Activated gamma-delta T cell treated with Interleukin-2 at 50 U/mL for 16 hours (primary cell): ENCODE results near the gene PLEKHA6.

ENCODE experiments used
- DNase-seq: peaks from one replicate; pipeline ENCODE4 v3.0.0-alpha.2; 2020

PLEKHA6 gene

DNA sequence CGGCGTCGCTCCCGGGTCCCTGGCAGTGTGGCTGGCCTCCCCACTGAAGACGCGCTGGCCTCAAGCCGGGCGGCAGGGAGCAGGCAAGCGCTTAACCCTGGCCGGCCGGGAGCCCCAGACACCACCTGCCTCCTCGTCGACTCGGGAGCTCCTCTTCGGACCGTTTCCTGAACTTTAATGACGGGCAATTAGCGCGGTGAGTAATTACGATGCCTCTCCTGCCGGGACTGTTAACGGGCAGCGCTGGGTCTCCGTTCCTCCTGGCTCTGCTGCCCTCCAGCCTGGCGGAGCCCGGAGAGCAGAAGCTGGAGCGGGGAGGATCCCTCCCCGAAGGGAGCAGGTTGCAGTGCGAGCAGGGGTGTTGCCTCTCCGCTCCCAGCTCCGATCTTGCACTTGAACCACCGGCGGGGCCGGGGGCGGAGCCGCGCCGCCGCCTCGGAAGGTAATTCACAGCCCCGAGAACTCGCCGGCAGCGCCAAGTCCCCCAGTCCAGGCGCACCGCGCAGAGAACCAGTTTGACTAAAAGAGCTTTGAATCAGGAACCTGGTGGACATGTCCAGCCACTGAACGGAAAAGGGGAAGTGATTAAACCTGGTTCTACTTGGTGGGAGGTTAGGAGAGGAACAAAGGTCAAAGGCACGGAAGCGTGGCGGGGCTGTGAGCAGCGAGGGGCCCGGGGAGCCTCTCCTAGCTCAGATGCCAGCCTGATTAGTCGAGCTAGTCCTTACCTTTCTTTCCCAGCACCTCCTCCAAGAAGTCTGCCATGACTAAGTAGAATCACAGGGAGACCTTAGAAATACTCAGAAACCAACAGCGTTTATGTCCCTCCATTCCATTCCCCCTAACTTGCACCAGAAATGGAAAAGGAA, 18.3 kb upstream of the PLEKHA6 start:
- DNase-seq = peak; percentile 48

- no peak for DNase-seq
Observed at GRCh38 chr1:204376919-204377799, 17.4 kb upstream of the PLEKHA6 start.

- DNase-seq = no peak
Observed at GRCh38 chr1:204376465-204376864, 16.7 kb upstream of the PLEKHA6 start.

DNA sequence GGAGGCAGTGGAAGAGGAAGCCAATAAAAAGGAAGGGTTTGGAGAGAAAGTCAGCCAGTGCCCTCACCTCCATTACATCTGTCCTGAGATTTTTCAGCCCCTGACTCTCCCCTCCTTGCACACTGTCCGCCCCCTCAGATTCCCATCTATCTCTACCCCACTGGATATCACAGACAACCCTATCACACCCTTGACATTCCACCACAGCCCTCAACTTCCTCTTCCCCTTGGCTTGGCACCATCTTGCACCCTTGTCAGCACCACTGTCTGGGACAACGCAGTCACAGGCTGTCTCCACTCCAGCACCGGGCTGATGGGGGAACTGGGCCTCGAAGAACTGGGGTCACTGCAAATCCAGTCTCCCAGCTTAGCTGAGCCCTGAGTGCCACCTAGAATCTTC, 14.2 kb upstream of the PLEKHA6 start:
- no peak for DNase-seq

DNA sequence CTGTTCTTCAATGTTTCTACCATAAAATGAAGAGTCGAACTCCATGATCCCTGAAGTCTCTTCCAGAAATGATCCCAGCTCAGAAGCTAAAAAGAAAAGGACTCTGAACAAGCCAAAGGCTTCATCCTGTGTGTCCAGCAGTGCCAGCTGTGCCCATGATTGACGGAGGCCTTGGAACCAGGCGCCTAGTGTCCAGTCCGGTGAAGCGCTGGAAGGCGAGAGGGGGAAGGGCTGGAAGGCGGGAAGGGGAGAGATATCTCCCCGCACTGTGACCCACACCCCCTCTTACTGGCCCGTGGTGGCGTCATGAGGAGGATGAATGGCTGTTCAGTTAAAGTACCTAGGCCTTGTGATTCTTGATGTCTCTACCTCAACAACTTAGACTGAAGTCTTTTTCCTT, 10.4 kb upstream of the PLEKHA6 start:
- DNase-seq = no peak

- DNase-seq = no peak
Observed at GRCh38 chr1:204368996-204369726, 9.4 kb upstream of the PLEKHA6 start.

- DNase-seq = no peak
Observed at GRCh38 chr1:204367956-204368355, 8.2 kb upstream of the PLEKHA6 start.

GRCh38 chr1:204367193-204367858, 7.6 kb upstream of the PLEKHA6 start:
- no peak for DNase-seq

- no peak for DNase-seq
Observed at GRCh38 chr1:204366759-204367158, 7.0 kb upstream of the PLEKHA6 start.

DNA sequence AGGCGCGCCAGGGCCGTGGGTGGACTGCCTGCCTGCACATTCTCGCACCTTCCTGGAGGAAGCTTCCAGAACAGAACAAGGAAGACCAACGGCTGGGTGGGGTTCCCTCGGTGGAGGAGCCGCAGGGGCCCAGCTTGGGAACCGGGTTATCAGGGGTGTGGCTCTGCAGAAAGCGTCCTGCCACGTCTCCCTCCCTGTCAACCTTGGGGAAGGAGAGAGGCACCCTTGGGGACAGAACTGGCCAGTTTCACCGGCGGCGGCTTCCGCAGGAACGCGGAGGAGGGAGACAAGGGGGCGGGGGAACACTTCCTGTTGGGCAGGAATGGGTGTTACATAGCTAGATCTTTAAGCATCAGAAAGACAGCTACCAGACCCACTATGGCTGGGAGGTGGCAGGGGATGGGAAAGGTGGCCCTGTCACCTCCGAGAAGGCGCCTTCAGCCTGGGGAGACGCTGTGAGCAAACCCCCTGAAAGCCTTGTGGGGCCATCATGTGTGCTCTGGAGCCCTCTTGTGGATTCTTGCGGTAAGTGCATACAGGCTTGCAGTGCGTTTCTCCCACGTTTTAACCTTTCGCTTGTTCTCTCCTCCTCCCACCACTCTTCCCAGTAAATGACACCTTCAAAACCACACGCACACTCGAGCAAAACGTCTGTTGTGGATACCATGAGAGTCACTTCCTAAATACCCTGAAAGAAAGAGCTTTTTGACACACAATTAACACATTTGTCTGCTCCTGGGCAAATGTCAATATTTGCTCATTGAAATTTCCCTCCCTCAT, 3.8 kb upstream of the PLEKHA6 start:
- peak; percentile 73 for DNase-seq

DNA sequence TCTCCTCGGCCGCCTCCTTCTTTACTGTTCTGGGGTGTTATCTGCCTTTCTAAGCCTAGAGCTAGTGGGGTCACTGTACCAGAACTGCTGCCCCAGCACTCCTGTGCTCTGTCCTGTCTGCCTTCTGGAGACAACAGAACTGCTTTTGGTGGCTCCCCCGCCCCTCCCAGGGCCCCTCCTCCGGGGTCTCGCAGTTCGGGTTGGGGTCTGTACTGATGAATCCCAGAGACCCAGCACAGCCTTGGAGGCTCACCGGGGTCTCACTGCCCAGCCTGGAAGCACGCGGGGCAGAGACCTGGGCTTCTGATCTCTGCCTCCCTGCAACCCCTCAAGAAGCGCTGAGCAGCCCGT, 3.2 kb upstream of the PLEKHA6 start:
- no peak for DNase-seq

- DNase-seq = no peak
Observed at GRCh38 chr1:204361781-204362180, 2.1 kb upstream of the PLEKHA6 start.

DNA sequence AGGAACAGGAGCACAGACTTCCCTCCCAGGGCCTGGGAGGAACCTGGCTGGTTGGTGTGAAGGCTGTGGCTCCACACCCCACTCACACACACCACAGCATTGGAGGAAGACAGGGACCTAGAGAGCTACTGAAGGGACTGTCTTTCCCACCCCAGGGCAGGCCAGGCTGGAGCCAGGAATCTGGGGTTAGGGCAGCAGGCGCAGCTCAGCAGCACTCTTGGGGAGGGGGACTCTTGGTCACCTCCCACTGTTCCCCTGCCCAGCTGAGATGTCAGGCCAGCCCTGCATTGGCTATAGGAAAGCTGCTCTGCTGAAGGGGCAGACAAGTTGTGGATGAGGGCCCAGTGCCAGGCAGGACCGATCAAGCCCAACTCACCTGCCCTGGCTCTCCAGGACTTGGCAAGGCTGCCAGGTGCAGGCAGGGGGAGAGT, 1.6 kb upstream of the PLEKHA6 start:
- no peak for DNase-seq

DNA sequence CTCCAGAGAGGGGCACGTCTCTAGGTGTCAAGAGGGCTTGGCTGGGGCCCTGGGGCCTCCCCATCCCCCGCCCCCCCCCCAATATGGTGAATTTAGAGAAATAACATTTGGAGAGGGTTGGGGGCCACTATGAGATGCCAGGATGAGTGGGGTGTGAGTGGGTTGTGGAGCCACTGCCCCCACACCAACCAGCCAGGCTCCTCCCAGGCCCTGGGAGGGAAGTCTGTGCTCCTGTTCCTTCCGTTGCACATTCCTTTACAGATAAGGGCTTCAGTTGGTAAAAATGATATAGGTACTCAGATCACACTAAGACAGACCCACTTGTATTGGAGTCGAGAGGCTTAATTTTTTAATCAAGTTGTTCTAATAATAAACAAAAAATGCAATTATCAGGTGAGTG, 585 bp upstream of the PLEKHA6 start:
- DNase-seq = no peak

DNA sequence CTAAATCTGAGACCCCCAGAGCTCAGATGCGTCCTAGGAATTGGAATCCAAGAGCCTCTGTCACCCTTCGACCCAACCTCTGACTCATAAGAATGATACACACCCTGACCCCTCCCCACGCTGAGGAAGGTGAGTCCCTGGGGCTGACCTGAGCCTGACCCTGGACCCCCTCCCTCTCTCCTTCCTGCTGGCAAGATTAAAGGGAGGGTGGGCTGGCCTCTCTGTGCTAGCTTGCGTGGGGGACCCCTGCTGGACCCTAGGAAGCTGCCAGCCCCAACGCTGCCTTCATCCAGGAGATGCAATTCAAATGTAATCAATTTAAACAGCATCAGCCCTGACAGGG, 627 bp downstream of the PLEKHA6 start:
- DNase-seq = no peak

- no peak for DNase-seq
Observed at GRCh38 chr1:204358605-204359004, 1.1 kb downstream of the PLEKHA6 start.

- DNase-seq = no peak
Observed at GRCh38 chr1:204357551-204358490, 1.9 kb downstream of the PLEKHA6 start.

DNA sequence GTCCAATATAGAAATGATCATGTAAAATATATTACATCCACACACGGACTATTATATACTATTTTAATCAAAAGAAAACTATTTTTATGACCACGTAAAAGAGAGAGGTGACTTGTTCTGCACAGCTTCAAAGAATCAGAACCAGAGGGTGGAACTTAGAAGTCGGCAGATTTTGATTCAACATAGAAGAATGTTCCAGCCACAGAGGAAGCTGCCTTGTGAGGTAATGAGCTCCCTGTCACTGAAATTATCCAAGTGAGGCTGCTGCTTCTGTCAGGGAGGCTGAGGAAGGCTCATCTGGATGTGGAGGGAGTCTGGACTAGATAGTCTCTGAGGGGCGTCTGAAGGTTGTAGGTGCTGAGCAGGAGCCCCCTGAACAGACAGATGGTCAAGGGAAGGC, 2.7 kb downstream of the PLEKHA6 start:
- DNase-seq = no peak

GRCh38 chr1:204355913-204356312, 3.8 kb downstream of the PLEKHA6 start:
- no peak for DNase-seq

- DNase-seq = no peak
Observed at GRCh38 chr1:204354579-204354978, 5.2 kb downstream of the PLEKHA6 start.
